WTC11 (cell line): ENCODE results near the gene PCSK2.

ENCODE experiments used
- ATF2 ChIP-seq: sonication (generic); formaldehyde crosslinking; IDR thresholded peaks from 2 replicates; pipeline ENCODE4 v1.8.1; 2022; ENCODE audit warnings: low read depth, missing genetic modification reagents, borderline replicate concordance
- ELF4 ChIP-seq: sonication (generic); formaldehyde crosslinking; IDR thresholded peaks from 2 replicates; pipeline ENCODE4 v1.8.1; 2022; ENCODE audit warnings: low read depth, mild to moderate bottlenecking, moderate library complexity, missing genetic modification reagents
- NR3C1 ChIP-seq: sonication (generic); formaldehyde crosslinking; conservative IDR thresholded peaks from 2 replicates; pipeline ENCODE4 v1.8.1; 2023; ENCODE audit warnings: low read depth, mild to moderate bottlenecking, missing genetic modification reagents
- OVOL2 ChIP-seq: fragments of 250-450 bp; sonication (Bioruptor Pico); IDR thresholded peaks from 2 replicates; pipeline ENCODE4 v1.9.0; 2021; ENCODE audit warnings: mild to moderate bottlenecking, borderline replicate concordance
- TEAD4 ChIP-seq: sonication (generic); formaldehyde crosslinking; IDR thresholded peaks from 2 replicates; pipeline ENCODE4 v1.8.0; 2022; ENCODE audit warnings: mild to moderate bottlenecking, missing genetic modification reagents
- ZBTB21 ChIP-seq: sonication (generic); formaldehyde crosslinking; IDR thresholded peaks from 2 replicates; pipeline ENCODE4 v1.8.1; 2023; ENCODE audit warnings: mild to moderate bottlenecking, missing genetic modification reagents, borderline replicate concordance
- ZNF416 ChIP-seq: fragments of 250-450 bp; sonication (Bioruptor Pico); IDR thresholded peaks from 2 replicates; pipeline ENCODE4 v1.9.0; 2021; ENCODE audit warnings: mild to moderate bottlenecking, inconsistent platforms
- TF ChIP-seq, protein P1 (sequence below): fragments of 200-600 bp; IDR thresholded peaks from 2 replicates; pipeline ENCODE4 v1.8.0; 2022; ENCODE audit warnings: antibody characterized with exemption
- TF ChIP-seq, protein P2 (sequence below): sonication (generic); formaldehyde crosslinking; IDR thresholded peaks from 2 replicates; pipeline ENCODE4 v1.8.1; 2022; ENCODE audit warnings: mild to moderate bottlenecking, missing genetic modification reagents, moderate library complexity, borderline replicate concordance
- TF ChIP-seq, protein P3 (sequence below): sonication (generic); formaldehyde crosslinking; IDR thresholded peaks from 2 replicates; pipeline ENCODE4 v1.8.0; 2022; ENCODE audit warnings: mild to moderate bottlenecking, missing genetic modification reagents

DNA sequence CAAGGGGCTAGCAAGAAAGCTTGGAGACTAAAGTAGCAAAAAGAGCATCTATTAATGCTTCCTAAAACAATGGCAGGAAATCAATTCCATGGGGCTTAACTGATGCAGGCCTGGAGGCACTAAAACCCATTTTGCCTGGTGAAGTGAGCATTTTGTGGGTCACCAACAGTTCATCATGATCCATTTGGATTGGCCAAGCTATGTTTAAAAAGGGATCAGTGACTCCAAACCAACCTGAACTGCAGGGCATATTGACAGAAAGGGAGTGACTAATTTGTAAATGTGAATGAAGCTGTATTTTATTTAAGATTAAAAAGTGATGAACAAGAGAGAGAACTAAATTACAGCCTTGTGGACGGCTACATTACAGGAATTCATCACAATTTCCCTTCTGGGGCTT is 132.0 kb downstream of the PCSK2 start:
- TF ChIP-seq, protein P1, sequence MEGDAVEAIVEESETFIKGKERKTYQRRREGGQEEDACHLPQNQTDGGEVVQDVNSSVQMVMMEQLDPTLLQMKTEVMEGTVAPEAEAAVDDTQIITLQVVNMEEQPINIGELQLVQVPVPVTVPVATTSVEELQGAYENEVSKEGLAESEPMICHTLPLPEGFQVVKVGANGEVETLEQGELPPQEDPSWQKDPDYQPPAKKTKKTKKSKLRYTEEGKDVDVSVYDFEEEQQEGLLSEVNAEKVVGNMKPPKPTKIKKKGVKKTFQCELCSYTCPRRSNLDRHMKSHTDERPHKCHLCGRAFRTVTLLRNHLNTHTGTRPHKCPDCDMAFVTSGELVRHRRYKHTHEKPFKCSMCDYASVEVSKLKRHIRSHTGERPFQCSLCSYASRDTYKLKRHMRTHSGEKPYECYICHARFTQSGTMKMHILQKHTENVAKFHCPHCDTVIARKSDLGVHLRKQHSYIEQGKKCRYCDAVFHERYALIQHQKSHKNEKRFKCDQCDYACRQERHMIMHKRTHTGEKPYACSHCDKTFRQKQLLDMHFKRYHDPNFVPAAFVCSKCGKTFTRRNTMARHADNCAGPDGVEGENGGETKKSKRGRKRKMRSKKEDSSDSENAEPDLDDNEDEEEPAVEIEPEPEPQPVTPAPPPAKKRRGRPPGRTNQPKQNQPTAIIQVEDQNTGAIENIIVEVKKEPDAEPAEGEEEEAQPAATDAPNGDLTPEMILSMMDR = no peak
- TF ChIP-seq, protein P2, sequence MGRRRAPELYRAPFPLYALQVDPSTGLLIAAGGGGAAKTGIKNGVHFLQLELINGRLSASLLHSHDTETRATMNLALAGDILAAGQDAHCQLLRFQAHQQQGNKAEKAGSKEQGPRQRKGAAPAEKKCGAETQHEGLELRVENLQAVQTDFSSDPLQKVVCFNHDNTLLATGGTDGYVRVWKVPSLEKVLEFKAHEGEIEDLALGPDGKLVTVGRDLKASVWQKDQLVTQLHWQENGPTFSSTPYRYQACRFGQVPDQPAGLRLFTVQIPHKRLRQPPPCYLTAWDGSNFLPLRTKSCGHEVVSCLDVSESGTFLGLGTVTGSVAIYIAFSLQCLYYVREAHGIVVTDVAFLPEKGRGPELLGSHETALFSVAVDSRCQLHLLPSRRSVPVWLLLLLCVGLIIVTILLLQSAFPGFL = no peak
- TF ChIP-seq OVOL2 = no peak
- TF ChIP-seq ATF2 (CRISPR knock-in tag) = no peak
- no peak for TF ChIP-seq ZBTB21 (CRISPR knock-in tag)
- TF ChIP-seq, protein P3, sequence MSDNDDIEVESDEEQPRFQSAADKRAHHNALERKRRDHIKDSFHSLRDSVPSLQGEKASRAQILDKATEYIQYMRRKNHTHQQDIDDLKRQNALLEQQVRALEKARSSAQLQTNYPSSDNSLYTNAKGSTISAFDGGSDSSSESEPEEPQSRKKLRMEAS = no peak
- no peak for TF ChIP-seq ELF4 (CRISPR knock-in tag)
- no peak for TF ChIP-seq NR3C1 (CRISPR knock-in tag)
- TF ChIP-seq TEAD4 (CRISPR knock-in tag) = no peak
- TF ChIP-seq ZNF416 = no peak
